ENCODE measurements around the gene DIABLO.
"Not testable (repeated sequence)": the region's sequence is repeated elsewhere in the genome, so short reads cannot be mapped to it uniquely, and the experiment has no call there.

Gene DIABLO

GRCh38 chr12:122225683-122226365 lies at the start of gene DIABLO:
TSS of gene DIABLO (minus strand) at chr12:122226052. CDS start at chr12:122226014, 38 bp downstream.
- DNase-seq = peak; percentile 97

- DNase-seq = no peak
These were observed 49.6 kb upstream of the DIABLO start for GRCh38 chr12:122275459-122275858.

- peak; percentile 88 for DNase-seq
These were observed 40.5 kb upstream of the DIABLO start, which contains the start of gene VPS33A for GRCh38 chr12:122266230-122266901. TSS of gene VPS33A (minus strand) at chr12:122266494. CDS start at chr12:122266408, 86 bp downstream.

DNA sequence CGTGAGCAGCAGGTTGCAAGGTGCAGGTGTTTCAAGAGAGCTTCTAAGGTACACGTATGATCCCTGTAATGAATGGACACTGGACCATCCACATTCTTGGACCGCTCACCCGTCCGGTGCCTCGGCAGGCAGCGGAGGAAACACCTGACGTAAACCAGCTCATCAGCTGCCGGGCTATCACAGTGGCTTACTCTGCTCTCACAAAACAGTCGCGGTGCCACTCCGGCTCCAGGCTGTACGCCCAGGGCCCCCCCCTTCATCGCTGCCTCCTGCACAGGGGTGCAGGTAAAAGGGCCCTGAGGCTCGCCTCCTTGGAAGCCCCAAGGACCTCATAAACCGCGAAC lies 40.0 kb upstream of the DIABLO start:
- DNase-seq = peak; percentile 23

DNA sequence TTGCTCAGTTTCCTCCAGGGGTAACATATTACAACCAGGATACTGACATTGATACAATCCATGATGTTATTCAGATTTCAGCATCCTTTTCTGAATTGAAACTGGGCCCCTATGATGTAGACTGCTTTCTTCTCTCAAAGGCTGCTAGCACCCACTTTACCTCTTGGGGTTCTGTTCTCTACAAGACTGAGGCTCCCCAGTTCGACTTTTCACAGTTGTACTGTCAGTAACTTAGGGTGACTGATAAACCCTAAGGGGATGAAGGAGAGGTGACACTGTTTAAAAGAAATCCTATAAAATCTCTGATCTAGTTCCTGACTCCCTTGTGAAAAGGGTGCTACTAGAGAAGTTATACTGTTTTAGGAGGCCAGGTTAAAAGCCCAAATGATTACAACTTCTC lies 39.6 kb upstream of the DIABLO start:
- no peak for DNase-seq

GRCh38 chr12:122260735-122261134 lies 34.9 kb upstream of the DIABLO start:
- not testable (repeated sequence) for DNase-seq

DNA sequence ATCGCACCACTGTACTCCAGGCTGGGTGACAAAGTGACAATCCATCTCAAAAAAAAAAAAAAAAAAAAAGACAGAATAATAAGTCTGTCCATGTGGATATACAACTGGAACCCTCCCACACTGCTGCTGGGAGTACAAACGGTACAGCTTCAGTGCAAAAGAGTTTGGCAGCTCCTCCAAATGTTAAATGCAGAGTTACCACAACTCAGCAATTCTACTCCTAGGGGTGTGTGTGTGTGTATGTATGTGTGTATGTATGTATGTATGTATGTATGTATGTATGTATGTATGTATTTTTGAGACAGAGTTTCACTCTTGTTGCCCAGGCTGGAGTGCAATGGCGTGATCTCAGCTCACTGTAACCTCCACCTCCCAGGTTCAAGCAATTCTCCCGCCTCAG lies 33.1 kb upstream of the DIABLO start:
- DNase-seq = not testable (repeated sequence)

DNA sequence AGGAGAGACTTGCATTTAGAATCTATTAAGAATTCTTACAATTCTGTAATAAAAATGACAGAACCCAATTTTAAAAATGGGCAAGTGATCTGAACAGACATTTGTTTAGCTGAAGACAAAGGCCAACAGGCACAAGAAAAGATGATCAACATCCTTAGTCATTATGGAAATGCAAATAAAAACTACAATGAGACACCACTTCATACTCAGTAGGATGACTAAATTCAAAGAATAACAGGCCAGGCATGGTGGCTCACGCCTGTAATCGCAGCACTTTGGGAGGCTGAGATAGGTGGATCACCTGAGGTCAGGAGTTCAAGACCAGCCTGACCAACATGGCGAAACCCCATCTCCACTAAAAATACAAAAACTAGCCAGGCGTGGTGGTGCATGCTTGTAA lies 32.6 kb upstream of the DIABLO start:
- not testable (repeated sequence) for DNase-seq

GRCh38 chr12:122250536-122250935 lies 24.7 kb upstream of the DIABLO start:
- no peak for DNase-seq

DNA sequence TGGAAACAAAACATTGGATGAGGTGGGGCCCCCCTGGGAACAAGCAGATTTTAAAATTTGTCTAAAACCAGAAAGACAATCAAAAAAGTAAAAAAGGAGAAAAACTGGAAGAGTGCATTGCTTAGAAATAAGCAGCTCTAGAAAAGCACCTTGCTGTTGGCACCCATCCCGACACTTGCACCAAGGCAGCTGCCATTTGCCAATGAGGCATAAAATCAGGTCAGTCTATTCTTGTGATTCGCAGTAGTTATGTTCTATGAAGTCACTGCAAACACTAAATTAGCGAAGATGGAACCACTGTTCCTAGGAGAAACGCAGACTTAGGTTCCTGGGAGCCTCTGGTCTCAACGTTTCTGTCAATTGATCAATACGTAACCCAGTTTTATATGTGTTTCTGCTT lies 24.2 kb upstream of the DIABLO start:
- peak; percentile 34 for DNase-seq

- DNase-seq = no peak
These were observed 19.7 kb upstream of the DIABLO start for GRCh38 chr12:122245553-122245952.

DNA sequence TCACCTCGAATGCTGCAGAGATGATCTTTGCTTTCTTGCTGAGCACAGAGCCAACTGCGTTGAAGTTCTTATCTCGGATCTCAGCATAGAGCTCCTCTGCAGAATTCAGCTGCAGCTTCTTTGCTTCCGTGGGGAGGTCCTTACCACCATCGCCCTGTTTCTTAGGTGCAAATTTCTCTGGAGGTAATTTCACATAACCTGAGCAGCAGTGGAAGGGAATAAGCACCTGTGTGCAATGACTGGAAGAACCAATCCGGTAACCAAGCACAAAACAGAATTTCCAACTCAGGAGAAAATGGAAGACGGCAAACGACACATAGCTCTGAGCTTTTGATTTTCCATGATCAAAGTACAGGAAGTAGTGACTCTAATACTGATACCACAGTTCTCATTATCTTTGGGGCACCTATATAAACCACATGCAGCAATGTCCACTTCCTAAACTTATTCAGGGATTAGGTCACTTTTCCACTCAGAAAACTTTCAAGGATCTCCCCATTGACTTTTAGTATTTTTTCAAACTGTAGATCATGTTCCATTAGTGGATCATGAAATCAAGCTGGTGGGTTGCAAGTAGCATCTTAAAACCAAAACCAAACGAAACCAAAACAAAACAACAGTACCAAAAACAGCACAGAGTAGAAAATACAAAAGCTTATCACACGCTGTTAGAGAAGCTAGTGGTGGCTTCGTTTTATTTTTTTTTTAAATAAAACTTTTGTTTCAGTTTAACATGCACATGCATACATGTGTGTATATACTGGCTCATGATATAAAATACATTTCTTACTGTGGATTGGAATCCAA lies 18.9 kb upstream of the DIABLO start:
- no peak for DNase-seq

DNA sequence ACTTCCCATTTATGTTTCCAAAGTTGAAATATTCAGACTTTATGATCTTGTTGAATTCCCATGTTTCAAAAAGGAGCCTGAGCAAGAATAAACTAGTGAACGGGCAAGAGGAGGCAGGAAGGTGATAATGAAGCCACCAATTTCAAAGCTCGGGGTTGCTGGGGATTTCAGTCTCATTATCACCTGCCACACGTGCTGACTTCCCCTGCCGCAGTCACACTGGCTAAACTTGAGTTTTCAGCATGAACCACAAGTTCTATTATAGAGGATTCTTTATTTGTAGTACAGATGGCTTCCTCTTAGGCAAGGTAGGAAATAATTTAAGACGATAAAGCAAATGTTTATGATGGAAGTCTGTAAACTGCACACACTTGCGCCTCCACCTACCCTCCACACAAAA lies 18.1 kb upstream of the DIABLO start:
- DNase-seq = no peak

DNA sequence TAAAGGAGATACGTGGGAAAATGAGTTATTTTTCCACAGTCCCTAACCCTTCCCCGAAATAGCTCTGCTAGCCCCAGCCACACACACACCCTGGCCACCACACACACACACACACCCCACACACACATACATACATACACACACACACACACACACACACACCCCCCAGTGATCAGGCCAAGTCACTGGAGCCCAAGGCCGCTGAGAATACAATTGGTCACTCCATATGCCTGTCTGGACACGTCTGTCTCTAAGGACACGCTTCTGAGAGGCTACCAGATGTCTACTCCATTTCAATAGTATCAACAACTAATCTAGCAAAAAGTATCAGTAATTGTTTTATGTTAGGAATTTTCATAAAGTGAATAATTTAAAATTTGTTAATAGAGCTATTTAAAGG lies 13.0 kb upstream of the DIABLO start:
- DNase-seq = no peak

GRCh38 chr12:122235741-122236140 lies 9.9 kb upstream of the DIABLO start:
- DNase-seq = no peak

DNA sequence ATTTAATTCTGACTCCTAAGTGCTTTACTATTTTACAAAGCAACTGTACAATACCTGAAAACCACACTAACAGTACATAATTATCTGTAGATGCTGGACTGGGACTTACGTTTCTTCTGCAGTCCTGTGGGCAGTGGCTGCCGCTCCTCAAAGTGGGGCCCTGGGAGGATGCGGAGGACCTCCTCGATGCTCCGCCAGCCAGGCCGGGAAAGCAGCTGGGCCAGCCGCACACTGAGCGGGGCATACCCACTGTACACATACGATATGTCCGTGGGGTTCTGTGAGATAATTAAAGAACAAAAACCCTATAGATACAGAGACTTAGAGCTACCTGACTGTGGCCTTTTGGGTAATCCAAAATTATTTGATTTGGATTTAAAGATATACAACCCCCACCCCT lies 6.8 kb upstream of the DIABLO start:
- DNase-seq = no peak

GRCh38 chr12:122230798-122231197 lies 4.9 kb upstream of the DIABLO start:
- no peak for DNase-seq

- DNase-seq = no peak
These were observed 2.2 kb upstream of the DIABLO start for GRCh38 chr12:122228092-122228491.

DNA sequence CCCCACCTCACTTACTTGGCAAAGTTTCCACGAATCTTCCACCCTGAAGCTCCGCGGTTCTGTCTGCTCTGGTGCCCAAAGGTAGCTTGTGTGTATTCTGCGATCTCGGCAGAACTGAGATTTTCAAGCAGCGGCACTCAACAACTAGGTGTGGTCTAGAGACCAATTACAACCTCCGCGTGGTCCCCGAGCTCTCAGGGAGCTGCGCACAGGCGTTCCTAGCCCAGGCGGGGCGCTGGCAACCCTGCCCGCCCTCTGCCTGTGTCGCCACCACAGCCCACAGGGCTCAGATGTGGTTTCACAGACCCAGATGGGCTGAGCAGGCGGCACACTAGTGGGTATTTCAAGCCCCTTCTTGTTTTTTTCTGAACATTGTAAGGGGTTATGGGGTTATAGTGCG lies 1.5 kb upstream of the DIABLO start:
- DNase-seq = no peak

DNA sequence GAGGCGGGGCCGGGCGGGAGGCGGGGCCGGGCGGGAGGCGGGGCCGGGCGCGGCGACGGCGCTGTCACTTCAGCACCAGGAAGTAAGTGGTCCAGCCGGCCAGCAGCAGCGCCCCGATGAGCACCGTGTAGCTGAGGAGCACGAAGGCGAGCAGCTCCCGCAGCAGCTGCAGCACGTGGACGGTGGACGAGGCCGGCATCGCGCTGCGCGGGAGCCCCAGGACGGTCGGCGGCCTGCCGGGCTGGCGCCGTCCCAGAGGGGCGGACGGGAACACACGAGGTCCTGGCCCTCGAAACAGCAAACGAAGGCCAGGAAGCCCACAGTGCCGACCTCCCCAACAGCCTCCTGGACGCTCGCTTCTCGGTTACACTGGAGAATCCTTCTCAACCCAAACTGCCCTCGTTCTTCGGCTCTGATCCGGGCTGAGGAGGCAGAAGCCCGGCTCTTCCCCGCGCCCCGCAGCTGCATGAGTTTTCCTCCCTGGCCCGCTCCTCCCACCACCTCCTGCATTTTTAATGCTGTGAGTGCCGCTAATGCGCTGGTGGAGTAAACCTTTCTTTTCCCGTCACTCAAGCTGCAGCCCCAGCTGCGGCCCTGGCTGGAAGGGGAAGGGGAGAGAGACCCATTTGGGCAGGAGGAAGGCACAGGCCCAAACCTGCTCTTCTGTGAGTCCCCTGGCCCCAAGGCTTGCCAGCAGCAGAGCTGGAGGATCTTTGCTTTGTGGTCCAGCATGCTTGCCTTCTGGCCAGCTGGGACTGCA lies 694 bp upstream of the DIABLO start:
- DNase-seq = peak; percentile 22

DNA sequence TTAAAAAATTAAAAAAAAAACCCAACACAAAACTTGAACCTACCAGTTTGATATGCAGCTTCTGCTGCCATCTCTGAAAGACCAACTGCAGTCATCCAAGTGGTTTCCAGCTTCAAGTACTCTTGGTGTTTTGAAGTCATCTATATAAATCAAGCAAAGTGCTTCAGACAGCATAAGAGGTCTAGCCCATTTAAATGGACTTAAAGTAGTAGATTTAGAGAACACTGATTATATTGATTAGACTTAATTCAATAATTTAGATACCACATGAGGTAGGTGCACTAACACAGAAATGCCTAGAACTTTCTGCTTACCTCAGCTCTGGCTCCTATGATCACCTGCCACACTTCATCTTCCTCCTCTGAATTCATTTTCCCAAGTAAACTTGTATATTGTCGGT lies 9.4 kb downstream of the DIABLO start:
- no peak for DNase-seq

- DNase-seq = no peak
These were observed 10.1 kb downstream of the DIABLO start for GRCh38 chr12:122215771-122216170.

Data from NCI-H1092 treated with DMSO at 0.1 percent for 48 hours (cell line).